ENCODE data around the gene MCRIP1.

GRCh38 chr17:81833921-81834830 is 1.1 kb upstream of the MCRIP1 start:
- no peak for TF ChIP-seq TAF1 (IDR thresholded peaks at IDR 0.05; ENCODE audit: borderline replicate concordance, low read depth, low read length)
- TF ChIP-seq, protein P1, sequence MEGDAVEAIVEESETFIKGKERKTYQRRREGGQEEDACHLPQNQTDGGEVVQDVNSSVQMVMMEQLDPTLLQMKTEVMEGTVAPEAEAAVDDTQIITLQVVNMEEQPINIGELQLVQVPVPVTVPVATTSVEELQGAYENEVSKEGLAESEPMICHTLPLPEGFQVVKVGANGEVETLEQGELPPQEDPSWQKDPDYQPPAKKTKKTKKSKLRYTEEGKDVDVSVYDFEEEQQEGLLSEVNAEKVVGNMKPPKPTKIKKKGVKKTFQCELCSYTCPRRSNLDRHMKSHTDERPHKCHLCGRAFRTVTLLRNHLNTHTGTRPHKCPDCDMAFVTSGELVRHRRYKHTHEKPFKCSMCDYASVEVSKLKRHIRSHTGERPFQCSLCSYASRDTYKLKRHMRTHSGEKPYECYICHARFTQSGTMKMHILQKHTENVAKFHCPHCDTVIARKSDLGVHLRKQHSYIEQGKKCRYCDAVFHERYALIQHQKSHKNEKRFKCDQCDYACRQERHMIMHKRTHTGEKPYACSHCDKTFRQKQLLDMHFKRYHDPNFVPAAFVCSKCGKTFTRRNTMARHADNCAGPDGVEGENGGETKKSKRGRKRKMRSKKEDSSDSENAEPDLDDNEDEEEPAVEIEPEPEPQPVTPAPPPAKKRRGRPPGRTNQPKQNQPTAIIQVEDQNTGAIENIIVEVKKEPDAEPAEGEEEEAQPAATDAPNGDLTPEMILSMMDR (IDR thresholded peaks at IDR 0.05) = no peak
- no peak for TF ChIP-seq MEF2A (IDR thresholded peaks at IDR 0.05; ENCODE audit: borderline replicate concordance, low read depth)
- no peak for TF ChIP-seq FOXM1 (IDR thresholded peaks at IDR 0.05; ENCODE audit: low read depth)
- no peak for TF ChIP-seq EP300 (IDR thresholded peaks at IDR 0.05; ENCODE audit: borderline replicate concordance in 1 of 2, low read depth in 1 of 2, low read length in 1 of 2)
- TF ChIP-seq ZBTB33 (IDR thresholded peaks at IDR 0.05; ENCODE audit: borderline replicate concordance, low read depth) = no peak
- no peak for TF ChIP-seq NFIC (IDR thresholded peaks at IDR 0.05; ENCODE audit: borderline replicate concordance)
- no peak for TF ChIP-seq FOXJ3 (CRISPR knock-in tag; IDR thresholded peaks at IDR 0.05)
- TF ChIP-seq, protein P2, sequence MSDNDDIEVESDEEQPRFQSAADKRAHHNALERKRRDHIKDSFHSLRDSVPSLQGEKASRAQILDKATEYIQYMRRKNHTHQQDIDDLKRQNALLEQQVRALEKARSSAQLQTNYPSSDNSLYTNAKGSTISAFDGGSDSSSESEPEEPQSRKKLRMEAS (IDR thresholded peaks at IDR 0.05; ENCODE audit: low read depth) = no peak
- TF ChIP-seq, protein P3, sequence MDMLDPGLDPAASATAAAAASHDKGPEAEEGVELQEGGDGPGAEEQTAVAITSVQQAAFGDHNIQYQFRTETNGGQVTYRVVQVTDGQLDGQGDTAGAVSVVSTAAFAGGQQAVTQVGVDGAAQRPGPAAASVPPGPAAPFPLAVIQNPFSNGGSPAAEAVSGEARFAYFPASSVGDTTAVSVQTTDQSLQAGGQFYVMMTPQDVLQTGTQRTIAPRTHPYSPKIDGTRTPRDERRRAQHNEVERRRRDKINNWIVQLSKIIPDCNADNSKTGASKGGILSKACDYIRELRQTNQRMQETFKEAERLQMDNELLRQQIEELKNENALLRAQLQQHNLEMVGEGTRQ (IDR thresholded peaks at IDR 0.05; ENCODE audit: borderline replicate concordance, low read depth, low read length) = no peak
- TF ChIP-seq YY1 (IDR thresholded peaks at IDR 0.05; ENCODE audit: low read depth) = no peak
